A549 treated with CpdA at 1 μM for 4 hours (cell line): ENCODE measurements around the gene USP27X. TPM values are rescaled to one million over a fixed set of nuclear protein-coding genes. Genes with fewer than 3 reads are reported as not detected.

ENCODE experiments used
- total RNA-seq: library from RNA; stranded (reverse); fragments of 200-300 nt; extraction: Qiagen RNA extraction; gene quantifications from 5 replicates; pipeline ENCODE4 v1.2.3, GENCODE V29; 2022; ENCODE audit warnings: low read depth

The USP27X gene
- total RNA-seq: 3.1 to 5.4 TPM (median 4.3 TPM) in 5 replicates

DNA sequence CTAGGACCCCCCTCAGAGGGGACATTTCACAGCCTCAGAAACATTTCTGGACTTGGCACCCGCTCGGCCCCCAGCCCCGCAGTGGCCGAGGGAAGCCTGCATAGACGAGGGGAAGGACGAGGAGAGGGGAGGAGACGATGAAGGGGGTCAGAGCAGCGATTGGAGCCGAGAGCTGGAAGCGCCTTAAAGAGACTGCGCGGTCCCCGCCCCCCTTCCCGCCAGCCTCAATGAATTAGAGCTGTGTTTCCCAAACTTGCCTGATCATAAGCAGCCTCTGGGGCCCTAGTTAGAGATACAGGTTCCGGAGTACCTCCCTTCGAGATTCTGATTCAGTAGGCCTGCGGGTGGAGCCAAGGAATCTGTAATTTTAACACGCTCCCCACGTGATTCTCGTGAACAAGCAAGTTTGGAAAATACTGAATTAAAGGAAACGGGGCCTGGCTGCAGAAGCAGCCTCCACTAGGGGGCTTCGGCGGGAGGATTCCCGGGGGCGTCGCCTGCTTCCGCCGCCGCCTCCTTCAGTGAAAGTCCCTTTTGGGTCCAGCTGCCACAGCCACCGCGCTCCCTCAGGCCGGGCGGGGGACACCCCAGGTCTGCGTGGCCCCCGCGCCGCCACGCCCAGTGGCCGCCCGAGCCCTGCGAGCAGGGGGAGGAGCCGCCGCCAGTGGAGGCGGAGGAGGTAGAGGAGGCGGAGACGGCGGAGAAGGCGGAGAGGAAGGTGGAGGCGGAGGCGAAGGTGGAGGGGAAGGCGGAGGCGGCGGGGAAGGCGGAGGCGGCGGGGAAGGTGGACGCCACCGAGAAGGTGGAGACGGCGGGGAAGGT lies at the start of gene USP27X:
Gene USP27X (plus strand): TSS at position 651 of the 822 bp plus-strand sequence. CDS start 824 bp downstream, outside the sequence.

DNA sequence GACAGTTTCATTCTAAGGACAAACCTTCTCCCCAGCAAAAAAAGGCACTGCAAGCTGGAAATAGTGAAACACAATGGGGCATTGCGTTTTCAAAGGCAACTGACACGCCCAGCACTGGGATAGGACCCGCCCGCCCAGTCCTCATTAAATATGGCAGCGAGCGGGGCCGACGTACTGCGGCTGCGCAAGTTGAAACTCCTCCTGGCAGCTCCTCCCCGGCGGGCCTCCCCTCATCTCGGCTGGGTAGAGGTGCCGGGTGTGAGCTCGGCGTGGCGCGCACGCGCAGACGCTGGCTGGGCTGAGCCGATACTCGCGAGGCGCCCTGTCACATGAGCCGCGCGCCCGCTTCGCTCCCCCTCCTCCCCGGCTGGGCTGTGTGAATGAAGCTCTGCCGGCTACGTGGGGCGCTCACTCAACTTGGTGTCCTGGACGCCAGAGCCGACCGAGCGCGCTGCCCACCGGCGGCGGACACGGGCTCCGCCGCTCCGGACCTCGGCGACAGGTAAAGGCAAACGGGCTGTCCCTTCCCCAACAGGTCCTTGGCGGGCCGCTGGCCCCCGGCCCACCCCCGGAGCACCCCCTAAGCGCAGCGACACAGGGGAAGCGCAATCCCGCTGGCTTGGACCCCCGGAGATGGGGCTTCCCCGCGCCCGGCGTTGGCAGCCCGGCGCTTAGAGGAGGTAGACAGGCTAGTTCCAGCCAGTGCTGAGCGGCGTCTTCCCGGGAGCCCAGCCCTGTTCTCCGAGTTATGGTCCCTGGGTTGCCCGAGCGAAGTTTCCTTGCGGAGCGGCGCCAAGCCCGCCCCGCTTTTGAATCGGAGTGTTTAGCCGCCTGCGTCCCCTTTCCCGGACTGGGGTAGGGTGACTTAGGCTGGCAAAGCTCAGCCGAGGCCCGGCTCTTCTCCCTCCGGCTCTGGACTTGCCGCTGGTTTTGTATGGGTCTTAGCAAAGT lies 43.3 kb downstream of the USP27X start, which contains the start of gene CLCN5:
Gene CLCN5 (plus strand): TSS at position 306 of the 951 bp plus-strand sequence. CDS start 2,703 bp downstream, outside the sequence.

Other genes starting within 250 kb of the USP27X start
- gene PAGE1, start 183.5 kb upstream of the USP27X start, total RNA-seq: 0.11 to 0.24 TPM in 2 of 5 replicates, not detected in the others
- gene PAGE4, start 50.2 kb upstream of the USP27X start, total RNA-seq: not detected in 5 replicates
- gene CLCN5, start 43.1 kb downstream of the USP27X start, total RNA-seq: 1.9 to 3.3 TPM (median 2.3 TPM) in 5 replicates